ENCODE measurements around the gene AOC1.
"Not testable (repeated sequence)": the region's sequence is repeated elsewhere in the genome, so short reads cannot be mapped to it uniquely, and the experiment has no call there.

Gene AOC1, protein sequence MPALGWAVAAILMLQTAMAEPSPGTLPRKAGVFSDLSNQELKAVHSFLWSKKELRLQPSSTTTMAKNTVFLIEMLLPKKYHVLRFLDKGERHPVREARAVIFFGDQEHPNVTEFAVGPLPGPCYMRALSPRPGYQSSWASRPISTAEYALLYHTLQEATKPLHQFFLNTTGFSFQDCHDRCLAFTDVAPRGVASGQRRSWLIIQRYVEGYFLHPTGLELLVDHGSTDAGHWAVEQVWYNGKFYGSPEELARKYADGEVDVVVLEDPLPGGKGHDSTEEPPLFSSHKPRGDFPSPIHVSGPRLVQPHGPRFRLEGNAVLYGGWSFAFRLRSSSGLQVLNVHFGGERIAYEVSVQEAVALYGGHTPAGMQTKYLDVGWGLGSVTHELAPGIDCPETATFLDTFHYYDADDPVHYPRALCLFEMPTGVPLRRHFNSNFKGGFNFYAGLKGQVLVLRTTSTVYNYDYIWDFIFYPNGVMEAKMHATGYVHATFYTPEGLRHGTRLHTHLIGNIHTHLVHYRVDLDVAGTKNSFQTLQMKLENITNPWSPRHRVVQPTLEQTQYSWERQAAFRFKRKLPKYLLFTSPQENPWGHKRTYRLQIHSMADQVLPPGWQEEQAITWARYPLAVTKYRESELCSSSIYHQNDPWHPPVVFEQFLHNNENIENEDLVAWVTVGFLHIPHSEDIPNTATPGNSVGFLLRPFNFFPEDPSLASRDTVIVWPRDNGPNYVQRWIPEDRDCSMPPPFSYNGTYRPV

DNA sequence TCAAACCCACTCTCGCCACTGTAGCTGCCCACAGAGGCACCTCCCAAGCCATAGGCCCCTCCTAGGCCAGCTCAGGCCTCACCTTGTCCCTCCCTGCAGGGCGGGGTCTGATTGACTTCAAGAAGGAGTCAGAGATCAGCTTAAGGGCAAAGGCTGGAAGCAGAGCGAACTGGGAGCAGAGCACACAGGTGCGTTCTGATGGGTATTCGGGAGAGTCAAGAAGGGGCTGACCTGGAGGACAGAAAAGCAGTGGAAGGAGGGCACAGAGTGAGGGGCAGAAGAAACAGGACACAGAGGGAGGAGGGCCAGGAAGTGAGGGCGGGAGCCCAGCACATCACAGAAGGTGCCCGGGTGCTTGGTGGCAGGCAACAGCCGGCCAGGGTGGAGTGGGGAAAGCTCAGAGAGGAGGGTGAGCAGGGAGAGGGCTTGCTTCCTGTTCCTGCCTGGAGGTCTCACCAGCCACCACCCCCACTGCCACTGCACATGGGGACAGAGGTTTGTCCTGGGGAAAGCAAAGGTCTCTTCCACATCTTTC lies at the start of gene AOC1:
TSS of gene AOC1 (plus strand) at position 147 of the 535 bp plus-strand sequence. CDS start 3,954 bp downstream, outside the sequence.
- peak; percentile 16 for DNase-seq

DNA sequence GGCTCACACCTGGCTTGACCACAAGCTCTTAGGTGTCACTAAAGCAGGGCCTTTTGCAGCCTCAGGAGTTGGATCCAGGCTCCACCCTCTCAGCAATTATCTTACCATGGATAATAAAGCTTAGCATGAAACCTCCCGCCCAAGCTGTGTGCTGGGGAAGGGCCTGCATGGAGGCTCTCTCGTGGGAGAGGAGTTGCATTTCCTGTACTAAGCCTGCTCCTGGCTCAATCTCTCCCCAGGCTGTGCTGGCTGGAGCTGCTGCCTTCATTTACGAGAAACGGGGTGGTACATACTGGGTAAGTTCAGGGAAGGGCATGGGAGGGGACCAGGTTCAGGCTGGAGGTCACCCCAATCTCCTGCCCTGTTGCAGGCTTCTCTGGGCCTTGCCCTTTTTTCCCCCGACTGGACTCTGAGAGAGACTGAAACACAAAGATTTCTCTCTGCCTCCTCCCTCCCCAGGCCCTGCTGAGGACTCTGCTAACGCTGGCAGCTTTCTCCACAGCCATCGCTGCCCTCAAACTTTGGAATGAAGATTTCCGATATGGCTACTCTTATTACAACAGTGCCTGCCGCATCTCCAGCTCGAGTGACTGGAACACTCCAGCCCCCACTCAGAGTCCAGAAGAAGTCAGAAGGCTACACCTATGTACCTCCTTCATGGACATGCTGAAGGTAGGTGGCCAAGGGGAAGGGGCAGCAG lies 49.0 kb upstream of the AOC1 start:
- no peak for DNase-seq

DNA sequence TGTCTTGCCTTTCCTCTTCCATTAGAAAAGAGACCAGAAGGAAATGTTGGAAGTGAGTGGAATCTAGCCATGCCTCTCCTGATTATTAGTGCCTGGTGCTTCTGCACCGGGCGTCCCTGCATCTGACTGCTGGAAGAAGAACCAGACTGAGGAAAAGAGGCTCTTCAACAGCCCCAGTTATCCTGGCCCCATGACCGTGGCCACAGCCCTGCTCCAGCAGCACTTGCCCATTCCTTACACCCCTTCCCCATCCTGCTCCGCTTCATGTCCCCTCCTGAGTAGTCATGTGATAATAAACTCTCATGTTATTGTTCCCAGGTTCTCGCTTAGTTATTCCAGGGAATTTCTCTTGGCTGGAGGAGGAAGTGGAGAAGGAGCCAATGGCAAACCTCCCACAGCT lies 47.5 kb upstream of the AOC1 start:
- DNase-seq, result no peak

DNA sequence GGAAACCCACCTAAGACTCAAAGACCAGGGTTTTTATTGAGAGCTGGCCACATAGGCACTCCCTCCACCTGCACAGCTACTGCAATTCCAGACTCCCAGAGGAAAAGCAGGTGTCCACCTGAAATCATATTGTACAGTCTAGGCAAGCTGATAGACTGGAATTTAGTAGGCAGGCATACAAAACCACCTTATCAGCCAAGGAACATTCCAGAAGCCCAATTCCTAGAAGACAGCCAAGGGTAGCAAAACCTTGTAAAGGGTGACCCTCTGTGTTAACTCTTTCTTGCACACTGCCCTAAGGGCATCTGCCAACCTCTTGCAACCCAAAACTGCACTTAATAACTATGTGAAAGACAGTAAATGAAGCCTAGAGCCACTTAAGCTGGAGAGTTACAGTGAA lies 46.5 kb upstream of the AOC1 start:
- DNase-seq, result no peak

DNA sequence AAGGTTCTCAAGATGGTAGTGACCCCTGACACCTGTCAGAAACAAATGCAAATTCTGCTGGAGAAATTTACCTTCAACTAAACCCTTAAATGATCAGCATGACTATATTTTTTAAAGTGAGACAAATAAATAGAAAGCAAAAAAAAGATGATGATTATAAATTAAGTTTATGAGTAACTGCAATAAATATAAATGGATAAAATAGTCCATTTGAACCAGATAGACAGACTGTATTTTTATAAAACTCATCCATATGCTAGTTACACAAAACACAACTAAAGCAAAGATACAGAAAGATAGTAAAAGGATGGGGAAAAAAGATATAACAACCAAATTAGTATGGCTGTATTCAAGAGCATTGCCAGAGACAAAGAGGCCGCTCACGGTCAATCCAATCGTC lies 45.9 kb upstream of the AOC1 start:
- no peak for DNase-seq

DNA sequence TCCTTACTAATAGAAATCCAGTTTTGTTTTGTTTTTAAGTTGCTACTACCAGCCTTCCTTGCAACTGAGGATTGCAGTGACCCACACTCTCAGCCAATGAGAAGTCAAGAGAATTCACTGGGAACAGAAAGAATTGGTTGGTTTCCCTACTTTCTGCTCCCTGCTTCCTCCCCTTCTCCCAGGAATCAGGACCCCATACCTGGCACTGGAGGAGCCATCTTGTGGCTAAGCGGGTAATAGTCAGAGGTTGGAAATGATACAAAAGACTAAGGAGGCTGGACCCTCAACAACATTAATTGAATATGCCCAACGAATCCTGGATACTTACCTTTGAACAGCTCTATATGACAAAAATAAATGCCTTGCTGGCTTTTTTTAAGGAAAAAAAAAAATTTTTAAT lies 45.5 kb upstream of the AOC1 start:
- no peak for DNase-seq

DNA sequence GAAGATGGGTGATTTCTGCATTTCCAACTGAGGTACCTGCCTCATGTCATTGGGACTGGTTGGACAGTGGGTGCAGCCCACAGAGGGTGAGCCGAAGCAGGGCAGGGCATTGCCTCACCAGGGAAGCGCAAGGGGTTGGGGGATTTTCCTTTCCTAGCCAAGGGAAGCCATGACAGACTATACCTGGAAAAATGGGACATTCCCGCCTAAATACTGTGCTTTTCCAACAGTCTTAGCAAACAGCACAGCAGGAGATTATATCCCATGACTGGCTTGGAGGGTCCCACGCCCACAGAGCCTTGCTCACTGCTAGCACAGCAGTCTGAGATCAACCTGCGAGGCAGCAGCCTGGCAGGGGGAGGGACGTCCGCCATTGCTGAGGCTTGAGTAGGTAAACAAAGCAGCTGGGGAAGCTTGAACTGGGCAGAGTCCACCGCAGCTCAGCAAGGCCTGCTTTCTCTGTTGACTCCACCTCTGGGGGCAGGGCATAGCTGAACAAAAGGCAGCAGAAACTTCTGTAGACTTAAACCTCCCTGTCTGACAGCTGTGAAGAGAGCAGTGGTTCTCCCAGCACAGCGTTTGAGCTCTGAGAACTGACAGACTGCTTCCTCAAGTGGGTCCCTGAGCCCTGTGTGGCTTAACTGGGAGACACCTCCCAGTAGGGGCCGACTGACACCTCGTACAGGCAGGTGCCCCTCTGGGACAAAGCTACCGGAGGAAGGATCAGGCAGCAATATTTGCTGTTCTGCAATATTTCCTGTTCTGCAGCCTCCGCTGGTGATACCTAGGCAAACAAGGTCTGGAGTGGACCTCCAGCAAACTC lies 44.5 kb upstream of the AOC1 start:
- not testable (repeated sequence) for DNase-seq

DNA sequence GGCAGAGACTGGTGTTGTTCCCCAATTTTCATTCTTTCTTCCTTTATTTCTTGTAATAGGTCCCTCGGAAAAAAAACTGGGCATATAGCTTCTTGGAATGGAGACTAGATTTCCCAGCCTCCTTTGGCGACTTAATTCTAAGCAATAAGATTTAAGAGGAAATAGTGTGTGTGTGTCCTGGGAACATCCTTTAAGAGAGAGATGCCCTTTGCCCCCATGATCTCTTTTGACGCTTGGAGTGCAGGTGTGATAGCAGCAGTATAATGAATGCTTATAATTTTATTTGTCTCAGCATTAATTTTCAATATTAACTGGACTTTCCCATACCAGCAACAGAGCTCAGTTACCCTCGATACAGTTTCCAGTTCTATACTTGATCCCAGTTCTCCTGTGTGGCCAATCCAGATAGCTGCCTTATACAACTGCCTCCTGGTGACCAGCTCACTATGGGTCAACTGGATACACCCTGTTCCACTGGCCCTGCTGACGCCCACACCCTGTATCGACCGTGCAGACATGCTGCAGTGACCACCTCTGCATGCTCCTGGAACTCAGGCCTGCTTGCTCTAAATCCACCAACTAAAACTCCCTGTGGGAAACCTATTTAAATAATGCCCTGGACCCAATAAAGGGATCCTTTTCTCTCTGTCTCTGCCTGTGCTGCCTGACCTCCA lies 37.9 kb upstream of the AOC1 start:
- no peak for DNase-seq

DNA sequence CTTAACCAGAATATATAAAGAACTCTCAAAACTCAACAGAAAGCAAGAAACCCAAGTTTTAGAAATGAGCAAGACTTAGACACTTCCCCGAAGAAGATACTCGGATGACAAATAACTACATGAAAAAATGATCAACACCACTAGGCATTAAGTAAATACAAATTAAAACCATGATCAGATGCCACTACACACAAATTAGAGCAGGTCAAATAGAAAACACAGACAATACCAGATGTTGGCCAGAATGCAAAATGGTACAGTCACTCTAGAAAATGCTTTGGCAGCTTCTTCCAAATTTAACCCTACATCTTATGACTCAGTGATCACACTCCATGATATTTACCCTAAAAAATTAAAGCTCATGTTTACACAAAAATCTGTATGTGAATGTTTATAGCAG lies 33.3 kb upstream of the AOC1 start:
- DNase-seq, result no peak

DNA sequence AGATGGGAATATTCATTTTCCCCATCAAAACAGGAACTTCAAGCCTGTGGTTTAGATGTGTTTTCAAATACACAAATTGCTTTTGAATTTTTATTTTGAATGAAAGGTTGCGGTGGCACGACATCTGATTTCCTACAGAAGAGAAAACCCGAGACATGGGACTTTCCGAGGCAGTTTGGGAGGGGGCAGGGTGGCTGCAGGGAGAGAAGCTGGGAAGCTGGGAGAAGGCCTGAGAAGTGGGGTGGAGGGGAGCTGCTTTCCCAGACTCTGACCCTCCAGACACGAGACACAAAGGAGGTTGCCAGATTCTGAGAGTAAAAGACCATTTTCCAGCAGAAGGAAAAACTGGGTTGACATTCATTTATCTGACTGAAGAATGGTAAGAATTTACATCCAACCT lies 32.2 kb upstream of the AOC1 start:
- DNase-seq, result no peak

DNA sequence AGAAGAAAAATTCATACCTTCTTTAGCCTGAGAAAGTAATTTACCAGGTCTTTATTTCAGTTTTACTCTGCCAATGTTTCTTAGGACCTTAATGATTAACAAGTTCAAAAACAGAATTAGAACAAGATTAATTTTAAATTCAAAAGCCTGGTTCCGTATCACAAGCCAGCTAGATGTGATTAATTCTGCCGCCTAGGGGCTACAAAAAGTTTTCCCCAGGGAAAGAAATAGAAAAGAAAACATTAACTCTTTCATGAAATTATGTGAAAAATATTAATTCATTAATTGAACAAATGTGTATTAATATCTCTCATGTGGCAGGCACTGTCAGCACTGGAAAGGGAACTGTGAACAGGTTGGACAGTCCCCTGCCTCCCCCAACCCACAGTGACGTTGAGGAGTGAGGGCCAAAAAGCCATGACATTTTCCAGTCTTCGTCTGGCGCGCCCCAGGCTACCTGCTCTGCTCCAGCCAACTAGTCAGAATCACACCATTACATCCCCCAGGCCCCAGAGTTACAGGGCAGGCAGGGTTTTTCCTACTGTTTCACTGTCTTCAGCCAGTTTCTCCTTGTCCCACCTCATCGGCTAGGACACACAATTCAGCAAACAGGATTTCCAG lies 31.6 kb upstream of the AOC1 start:
- no peak for DNase-seq

DNA sequence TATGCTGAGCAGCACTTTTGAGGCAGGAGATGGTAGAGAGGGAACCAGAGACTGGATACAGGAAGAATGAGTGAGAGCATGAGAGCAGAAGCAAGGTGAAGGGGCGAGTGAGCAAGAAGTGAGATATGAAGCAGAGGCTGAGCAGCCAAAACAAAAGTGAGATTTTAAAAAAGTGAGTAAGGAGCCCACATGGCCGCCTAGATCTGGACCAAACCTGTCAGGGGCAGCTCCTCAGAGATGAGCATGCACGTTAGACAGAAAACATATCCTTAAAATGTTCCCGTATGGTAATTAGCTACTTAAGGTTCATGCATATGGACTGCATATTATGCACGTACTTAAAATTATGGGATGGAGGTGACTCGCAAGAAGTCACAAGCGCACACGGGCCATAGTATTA lies 29.3 kb upstream of the AOC1 start:
- DNase-seq, result no peak

DNA sequence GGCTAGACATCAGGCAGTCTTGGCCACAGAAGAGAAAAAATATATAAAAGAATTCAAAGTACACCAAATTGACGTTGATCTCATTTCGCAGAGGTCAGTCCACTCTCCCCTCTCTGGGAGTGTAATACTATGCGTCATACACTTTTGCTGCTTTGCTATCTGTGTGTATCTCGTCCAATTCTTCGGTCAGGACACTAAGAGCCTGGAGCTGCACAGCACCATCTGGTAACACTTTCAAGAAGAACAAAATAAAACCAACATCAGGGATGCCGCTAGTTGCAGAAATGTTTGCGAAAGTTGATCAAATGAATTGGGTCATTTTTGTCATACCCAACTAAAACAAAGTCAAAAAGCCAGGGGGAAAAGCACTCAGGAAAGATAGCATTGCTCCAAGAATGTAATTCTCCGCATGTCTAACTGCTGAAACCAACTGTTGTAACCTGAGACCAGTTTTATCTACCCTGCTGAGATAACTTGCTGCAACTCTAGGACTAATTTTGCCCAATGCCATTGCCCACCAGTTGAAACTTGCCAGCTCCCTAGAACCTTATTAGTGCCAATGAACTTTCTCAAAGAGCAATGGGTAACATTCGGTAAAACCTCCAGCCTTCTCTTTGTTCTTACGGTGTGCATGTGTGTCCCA lies 28.7 kb upstream of the AOC1 start:
- DNase-seq, result no peak

DNA sequence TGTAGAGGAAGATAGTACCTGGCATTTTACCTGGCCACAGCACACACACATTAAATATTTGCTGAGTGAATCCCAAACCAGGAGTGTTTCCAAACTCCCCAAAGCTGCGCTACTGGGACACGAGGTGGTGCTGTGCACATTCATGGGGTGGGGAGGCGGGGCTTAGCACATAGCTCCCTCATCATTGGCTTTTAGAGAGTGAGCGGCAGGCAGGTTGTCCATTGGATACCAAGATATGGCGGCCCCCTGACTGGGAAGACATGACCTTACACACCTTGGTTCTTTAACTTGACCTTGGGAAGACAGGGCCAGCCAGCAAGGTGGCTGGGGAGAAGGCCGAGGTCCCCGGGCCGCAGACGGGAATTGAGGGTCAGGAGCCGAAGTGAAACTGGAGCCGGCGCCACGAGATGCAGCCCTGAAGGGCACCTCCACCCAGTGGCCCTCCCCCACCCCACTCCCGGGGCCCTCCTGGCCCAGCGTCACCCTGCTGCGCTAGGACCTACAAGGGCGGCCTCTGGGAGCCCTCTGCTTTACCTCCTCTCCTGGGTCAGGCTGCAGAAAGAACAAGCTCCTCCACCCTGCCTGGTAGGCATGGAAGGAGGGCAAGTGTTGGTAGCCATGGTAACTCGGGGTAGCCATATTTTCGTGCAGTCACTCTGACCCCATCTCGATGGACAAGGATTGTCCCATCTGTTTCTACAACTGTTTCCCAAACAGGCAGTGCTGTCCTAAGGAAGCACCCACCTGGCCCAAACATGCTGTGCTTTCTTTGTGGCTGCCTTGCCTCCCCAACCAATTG lies 27.7 kb upstream of the AOC1 start:
- no peak for DNase-seq

DNA sequence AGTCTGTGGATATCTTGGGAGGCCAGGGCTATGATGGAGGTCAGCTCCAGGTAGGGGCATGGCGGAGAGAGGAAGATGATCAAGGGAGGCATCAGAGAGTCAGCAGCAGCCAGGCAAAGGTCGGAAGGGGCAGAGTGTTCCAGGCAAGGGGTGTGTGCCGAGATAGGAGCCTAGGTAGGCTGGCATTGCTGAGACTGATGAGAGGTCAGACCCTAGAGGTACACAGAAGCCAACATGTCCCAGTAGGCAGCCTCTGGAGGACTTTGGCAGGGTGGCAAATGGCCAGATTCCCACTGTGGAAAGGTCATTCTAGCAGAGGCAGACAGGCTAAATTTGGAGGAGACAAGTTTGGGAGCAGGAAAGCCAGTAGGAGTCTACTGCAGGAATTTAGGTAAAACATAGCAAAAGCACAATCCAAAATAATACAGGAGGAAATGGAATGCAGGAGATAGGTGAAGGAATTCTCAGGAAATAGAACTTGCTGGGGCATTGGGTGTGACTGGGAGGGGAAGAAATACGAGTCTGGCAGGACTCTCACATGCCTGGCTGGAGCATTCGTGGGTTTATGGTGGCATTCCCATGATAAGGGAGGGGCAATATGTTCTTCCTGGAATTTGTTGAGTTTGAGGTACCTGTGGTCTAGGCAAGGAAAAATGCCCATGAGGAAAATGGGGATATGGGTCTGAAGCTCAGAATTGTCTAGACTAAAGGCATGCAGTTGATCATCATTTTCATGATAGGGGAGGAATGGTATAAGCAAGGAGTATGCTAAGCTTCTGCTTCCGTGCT lies 26.1 kb upstream of the AOC1 start:
- no peak for DNase-seq

DNA sequence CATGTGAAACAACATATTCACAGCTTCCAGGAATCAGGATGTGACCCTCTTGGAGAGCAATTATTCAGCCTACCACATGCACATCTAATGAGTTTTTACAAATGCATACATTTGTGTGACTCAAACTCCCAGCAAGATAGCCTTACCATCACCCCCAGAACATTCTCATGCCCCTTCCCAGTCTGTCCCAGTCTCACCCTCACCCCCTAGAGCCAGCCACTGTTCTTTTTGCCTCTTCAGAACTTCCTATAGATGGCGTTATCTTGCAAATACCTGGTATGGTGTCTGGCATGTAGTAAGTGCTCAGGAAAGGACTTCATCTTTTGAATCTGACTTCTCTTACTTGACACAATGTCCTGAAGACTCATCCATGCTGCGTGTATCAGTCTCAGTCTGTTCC lies 23.9 kb upstream of the AOC1 start:
- no peak for DNase-seq

DNA sequence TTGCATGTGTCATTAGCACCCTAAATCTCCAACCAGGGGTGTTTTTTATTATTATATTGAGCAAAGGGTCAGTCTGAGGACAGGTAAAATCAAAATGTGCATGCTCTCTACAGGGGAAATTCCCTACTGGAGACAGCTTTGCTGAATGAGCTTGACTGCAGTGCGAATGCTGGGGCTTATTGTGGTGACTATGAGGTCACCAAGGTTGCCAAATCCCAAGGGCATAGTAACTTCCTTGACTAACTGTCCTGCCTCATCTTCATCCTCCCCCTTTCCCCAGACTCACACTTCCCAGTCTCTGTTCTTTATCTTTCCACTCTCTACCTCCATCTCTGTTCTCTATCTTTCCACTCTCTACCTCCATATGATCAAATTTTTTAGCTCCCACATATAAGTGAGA lies 22.9 kb upstream of the AOC1 start:
- no peak for DNase-seq

DNA sequence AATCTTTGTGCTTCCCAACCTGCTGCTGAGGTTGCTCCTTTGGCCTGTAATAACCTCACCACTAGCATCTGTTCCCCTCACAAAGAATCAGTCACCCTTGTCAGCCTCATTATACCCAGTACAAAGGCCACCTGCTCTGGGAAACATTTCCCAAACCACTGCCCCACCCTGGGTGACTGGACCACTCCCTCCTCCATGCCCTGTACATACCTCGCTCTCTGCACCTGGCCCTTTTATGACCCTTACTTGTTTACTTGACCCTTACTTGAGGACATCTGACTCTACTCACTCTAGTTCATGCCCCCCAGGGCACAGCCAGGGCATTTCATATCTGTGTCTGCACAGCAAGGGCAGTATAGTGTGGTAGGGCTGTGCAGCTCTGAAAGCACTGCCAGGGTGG lies 21.4 kb upstream of the AOC1 start:
- no peak for DNase-seq

DNA sequence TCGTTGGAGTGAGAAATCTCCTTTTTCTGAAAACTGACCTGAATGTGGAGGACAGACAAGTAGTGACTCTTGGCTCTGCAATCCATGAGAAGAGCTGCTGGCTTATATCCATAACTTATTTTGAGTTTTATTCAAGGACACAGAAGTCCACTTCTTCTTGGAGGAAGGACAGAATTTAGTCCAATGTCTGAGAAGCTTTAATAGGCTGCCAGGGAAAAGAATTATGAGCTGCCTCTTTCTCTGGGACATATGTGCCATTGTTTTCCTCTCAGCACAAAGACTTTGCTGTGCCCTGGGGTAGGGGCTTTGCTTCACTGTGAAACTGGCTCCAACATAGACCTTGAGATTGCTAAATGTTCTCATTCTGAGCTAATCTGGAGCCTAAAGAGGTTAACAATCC lies 20.5 kb upstream of the AOC1 start:
- no peak for DNase-seq
